ENCODE results near the gene ENTREP3. TPM values are rescaled to one million over a fixed set of nuclear protein-coding genes. Genes with fewer than 3 reads are reported as not detected.
A peak's percentile ranks its signal among the peaks of the same experiment; 100 is the strongest.
"Not testable (repeated sequence)": the region's sequence is repeated elsewhere in the genome, so short reads cannot be mapped to it uniquely, and the experiment has no call there.

Gene ENTREP3
- total and polyA plus RNA-seq, 9 donors = 9.3 to 22.4 (median 19.4) TPM

DNA sequence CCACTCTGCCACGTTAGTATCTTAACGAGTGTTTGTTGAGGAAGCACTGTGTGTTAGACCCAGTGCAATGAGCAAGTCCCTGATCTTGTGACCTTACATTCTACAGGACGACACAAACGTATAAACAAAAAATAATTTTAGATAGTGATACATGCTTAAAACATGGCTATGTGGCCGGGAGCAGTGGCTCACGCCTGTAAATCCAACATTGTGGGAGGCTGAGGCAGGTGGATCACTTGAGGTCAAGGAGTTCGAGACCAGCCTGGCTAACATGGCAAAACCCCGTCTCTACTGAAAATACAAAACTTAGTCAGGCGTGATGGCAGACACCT lies 27.2 kb downstream of the ENTREP3 start:
- intact Hi-C loops (cut with DNase I) = loop anchor here in 1 of 4 donors (5.0 kb wide), 1 partner anchor 36 kb away; no protein-coding TSS in a partner anchor
- WGBS, 3 donors = 21 to 31% (median 24%) methylated on average over 9 of the region's 9 CpGs
- TF ChIP-seq, protein P1, sequence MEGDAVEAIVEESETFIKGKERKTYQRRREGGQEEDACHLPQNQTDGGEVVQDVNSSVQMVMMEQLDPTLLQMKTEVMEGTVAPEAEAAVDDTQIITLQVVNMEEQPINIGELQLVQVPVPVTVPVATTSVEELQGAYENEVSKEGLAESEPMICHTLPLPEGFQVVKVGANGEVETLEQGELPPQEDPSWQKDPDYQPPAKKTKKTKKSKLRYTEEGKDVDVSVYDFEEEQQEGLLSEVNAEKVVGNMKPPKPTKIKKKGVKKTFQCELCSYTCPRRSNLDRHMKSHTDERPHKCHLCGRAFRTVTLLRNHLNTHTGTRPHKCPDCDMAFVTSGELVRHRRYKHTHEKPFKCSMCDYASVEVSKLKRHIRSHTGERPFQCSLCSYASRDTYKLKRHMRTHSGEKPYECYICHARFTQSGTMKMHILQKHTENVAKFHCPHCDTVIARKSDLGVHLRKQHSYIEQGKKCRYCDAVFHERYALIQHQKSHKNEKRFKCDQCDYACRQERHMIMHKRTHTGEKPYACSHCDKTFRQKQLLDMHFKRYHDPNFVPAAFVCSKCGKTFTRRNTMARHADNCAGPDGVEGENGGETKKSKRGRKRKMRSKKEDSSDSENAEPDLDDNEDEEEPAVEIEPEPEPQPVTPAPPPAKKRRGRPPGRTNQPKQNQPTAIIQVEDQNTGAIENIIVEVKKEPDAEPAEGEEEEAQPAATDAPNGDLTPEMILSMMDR (IDR thresholded peaks at IDR 0.05) = no peak
- TF ChIP-seq POLR2A (IDR thresholded peaks at IDR 0.05) (no peak), EP300 (IDR thresholded peaks at IDR 0.05) (no peak)
- no peaks in the 10 kb centered on the region for H3K9me3 ChIP-seq
- no peak for DNase-seq
- peak overlapping the region; percentile 24 for H3K4me3 ChIP-seq
- no peaks in the 10 kb centered on the region for H3K36me3 ChIP-seq
- peaks cover 9% of the 10 kb centered on the region for H3K4me1 ChIP-seq (ENCODE audit: insufficient read depth)
- peak overlapping the region; percentile 3 to 82 for H3K27ac ChIP-seq
- no peaks in the 10 kb centered on the region for H3K27me3 ChIP-seq

DNA sequence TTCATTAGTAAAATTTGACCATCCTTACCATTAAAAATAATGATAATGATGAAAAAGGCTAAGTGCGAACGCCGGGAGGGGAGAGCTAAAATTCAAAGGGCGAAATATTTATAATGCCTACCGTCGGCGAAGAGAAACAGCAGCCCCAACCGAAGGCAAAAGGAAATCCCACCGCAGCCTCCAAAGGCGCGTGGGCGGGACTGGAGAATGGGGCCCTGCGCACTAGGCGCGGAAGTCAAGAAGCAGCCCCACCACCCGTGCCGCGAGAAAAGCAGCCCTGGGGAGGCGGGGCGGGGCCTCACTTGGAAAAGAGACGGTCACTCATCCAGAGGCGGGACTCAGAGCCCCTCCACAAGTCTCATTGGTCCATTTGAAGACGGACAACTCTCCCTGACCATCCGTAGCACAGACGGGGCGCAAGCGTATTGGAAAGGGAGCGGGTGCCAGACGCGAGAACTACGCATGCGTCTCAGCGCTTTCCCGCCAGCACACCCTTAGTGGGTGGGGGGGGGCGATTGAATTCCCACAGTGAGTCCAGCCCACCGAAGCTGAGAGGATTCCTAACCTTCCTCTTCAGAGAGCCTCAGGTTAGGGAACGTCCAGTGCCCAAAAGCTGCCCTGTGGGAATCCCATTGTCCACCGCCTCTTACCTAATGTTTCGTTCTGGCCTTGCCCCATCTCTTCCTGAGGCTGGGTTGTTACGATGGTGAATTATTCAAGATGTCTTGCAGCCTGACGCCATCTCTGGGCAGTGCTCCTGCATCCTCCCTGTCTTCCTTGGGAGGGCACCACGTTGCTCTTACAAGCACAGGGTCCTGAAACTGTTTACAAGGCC lies 27.8 kb downstream of the ENTREP3 start:
- H3K27me3 ChIP-seq = no peaks in the 10 kb centered on the region
- DNase-seq = peak; percentile 97 to 99 (median 98)
- peak overlapping the region; percentile 42 to 82 for H3K27ac ChIP-seq
- H3K4me3 ChIP-seq = peak overlapping the region; percentile 55
- peaks cover 6% of the 10 kb centered on the region for H3K4me1 ChIP-seq (ENCODE audit: insufficient read depth)
- no peaks in the 10 kb centered on the region for H3K9me3 ChIP-seq
- intact Hi-C loops (cut with DNase I) = loop anchor here in 2 of 4 donors (2.0 to 5.0 kb wide), 2 partner anchors 21 to 35 kb away; partner anchors contain the start of gene THBS3 (in 1 of the 2)
- no peak for TF ChIP-seq EP300 (IDR thresholded peaks at IDR 0.05)
- TF ChIP-seq, protein P1 (IDR thresholded peaks at IDR 0.05) = no peak
- peak; percentile 65 for TF ChIP-seq POLR2A (IDR thresholded peaks at IDR 0.05)
- 0 to 1% (median 0%) methylated on average over 39 to 42 of the region's 42 CpGs for WGBS, 3 donors
- H3K36me3 ChIP-seq = no peaks in the 10 kb centered on the region

DNA sequence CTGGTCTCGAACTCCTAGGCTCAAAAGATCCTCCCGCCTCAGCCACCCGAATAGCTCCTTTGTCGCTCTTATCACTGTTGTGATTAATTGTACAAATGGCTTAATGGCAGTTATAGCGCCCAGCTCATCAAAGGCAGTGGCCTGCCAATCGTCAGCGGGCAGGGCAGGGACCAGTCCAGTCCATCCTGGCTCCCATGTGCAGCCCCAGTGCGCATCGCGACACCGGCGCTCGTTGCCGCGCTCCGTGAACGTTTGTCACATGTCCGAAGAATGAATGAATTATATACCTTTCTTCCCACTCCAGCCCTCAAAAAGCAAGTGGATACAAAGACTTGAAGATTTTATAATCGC lies 28.4 kb downstream of the ENTREP3 start:
- TF ChIP-seq, protein P1 (IDR thresholded peaks at IDR 0.05) = no peak
- TF ChIP-seq POLR2A (IDR thresholded peaks at IDR 0.05) (no peak), EP300 (IDR thresholded peaks at IDR 0.05) (no peak)
- H3K4me1 ChIP-seq (ENCODE audit: insufficient read depth) = no peaks in the 10 kb centered on the region
- H3K36me3 ChIP-seq = no peaks in the 10 kb centered on the region
- 0 to 1% (median 0%) methylated on average over 19 of the region's 19 CpGs for WGBS, 3 donors
- H3K27me3 ChIP-seq = no peaks in the 10 kb centered on the region
- H3K4me3 ChIP-seq = peak overlapping the region; percentile 55
- peak overlapping the region; percentile 42 to 72 for H3K27ac ChIP-seq
- H3K9me3 ChIP-seq = no peaks in the 10 kb centered on the region
- peak in 4 of 5 donors; percentile 53 to 65 (median 56) for DNase-seq
- intact Hi-C loops (cut with DNase I) = loop anchor here in 2 of 4 donors (2.0 to 5.0 kb wide), 2 partner anchors 20 to 35 kb away; partner anchors contain the start of gene THBS3 (in 1 of the 2)

- intact Hi-C loops (cut with DNase I) = loop anchor here in 2 of 4 donors (2.0 to 5.0 kb wide), 2 partner anchors 20 to 34 kb away; partner anchors contain the start of gene THBS3 (in 1 of the 2)
- peak overlapping the region in 1 of 2 donors; percentile 72 for H3K27ac ChIP-seq
- WGBS, 3 donors = 0% methylated on average over 7 of the region's 7 CpGs
Measured at GRCh38 chr1:155226188-155226909, 28.9 kb downstream of the ENTREP3 start.

GRCh38 chr1:155225404-155225759 lies 29.9 kb downstream of the ENTREP3 start:
- H3K27ac ChIP-seq; H3K27me3 ChIP-seq; DNase-seq; H3K36me3 ChIP-seq; H3K9me3 ChIP-seq; H3K4me3 ChIP-seq; H3K4me1 ChIP-seq (ENCODE audit: insufficient read depth): not testable (repeated sequence)
- WGBS, 3 donors = 92 to 96% (median 95%) methylated on average over 8 of the region's 8 CpGs
- intact Hi-C loops (cut with DNase I) = loop anchor here in 1 of 4 donors (5.0 kb wide), 1 partner anchor 33 kb away; no protein-coding TSS in a partner anchor

More at GRCh38 chr1:155226188-155226909, 28.9 kb downstream of the ENTREP3 start:
- H3K4me3 ChIP-seq = peak overlapping the region; percentile 55
- H3K9me3 ChIP-seq = no peaks in the 10 kb centered on the region
- H3K36me3 ChIP-seq = no peaks in the 10 kb centered on the region
- no peaks in the 10 kb centered on the region for H3K27me3 ChIP-seq
- peak; percentile 51 to 84 (median 75) for DNase-seq
- TF ChIP-seq, protein P1 (IDR thresholded peaks at IDR 0.05) = peak; percentile 30 to 68 (median 56)
- TF ChIP-seq POLR2A (IDR thresholded peaks at IDR 0.05) = no peak
- H3K4me1 ChIP-seq (ENCODE audit: insufficient read depth) = no peaks in the 10 kb centered on the region

All from ovary (tissue), 9 donors.